DOHH2 (cell line): ENCODE measurements around the gene ROR1.

ENCODE experiments used
- H3F3A ChIP-seq: fragments of 200-600 bp; sonication (generic), shearing (Covaris generic); 2 replicates; pipeline ENCODE4 v1.6.0; 2016; ENCODE audit warnings: antibody characterized with exemption, mild to moderate bottlenecking; ENCODE audit not compliant: control insufficient read depth, insufficient read depth
- H3K27ac ChIP-seq: fragments of 200-600 bp; sonication (generic); 2 replicates; pipeline ENCODE4 v1.5.1; 2014; ENCODE audit warnings: low read depth, mild to moderate bottlenecking, low read length, moderate library complexity
- H3K27me3 ChIP-seq: fragments of 200-600 bp; sonication (generic); 2 replicates; pipeline ENCODE4 v1.6.1; 2014; ENCODE audit warnings: mild to moderate bottlenecking, low read length, mixed read lengths; ENCODE audit not compliant: control insufficient read depth
- H3K36me3 ChIP-seq: fragments of 200-600 bp; sonication (generic); 2 replicates; pipeline ENCODE4 v1.6.1; 2014; ENCODE audit warnings: mild to moderate bottlenecking, low read length, moderate library complexity, mixed read lengths; ENCODE audit not compliant: control insufficient read depth
- H3K4me1 ChIP-seq: fragments of 200-600 bp; sonication (generic); 2 replicates; pipeline ENCODE4 v1.6.1; 2014; ENCODE audit warnings: mild to moderate bottlenecking, low read length, mixed read lengths; ENCODE audit not compliant: control insufficient read depth
- H3K4me2 ChIP-seq: fragments of 200-600 bp; sonication (generic); 2 replicates; pipeline ENCODE4 v1.6.0; 2014; ENCODE audit warnings: mild to moderate bottlenecking, low read length, moderate library complexity
- H3K4me3 ChIP-seq: fragments of 200-600 bp; sonication (generic); 2 replicates; pipeline ENCODE4 v1.5.1; 2014; ENCODE audit warnings: mild to moderate bottlenecking, low read length, mixed read lengths
- H3K79me2 ChIP-seq: fragments of 200-600 bp; sonication (generic); 2 replicates; pipeline ENCODE4 v1.6.1; 2014; ENCODE audit warnings: mild to moderate bottlenecking, low read length, mixed read lengths; ENCODE audit not compliant: control insufficient read depth
- H3K9me2 ChIP-seq: fragments of 200-600 bp; sonication (generic); replicated peaks from 2 replicates; pipeline ENCODE4 v1.6.1; 2014; ENCODE audit warnings: mild to moderate bottlenecking, low read length, mixed read lengths; ENCODE audit not compliant: control insufficient read depth
- H3K9me3 ChIP-seq: fragments of 200-600 bp; sonication (generic); 2 replicates; pipeline ENCODE4 v1.6.1; 2014; ENCODE audit warnings: antibody characterized with exemption, low read length, mixed read lengths; ENCODE audit not compliant: control insufficient read depth, insufficient read depth
- H4K20me1 ChIP-seq: fragments of 200-600 bp; sonication (generic); 2 replicates; pipeline ENCODE4 v1.6.0; 2014; ENCODE audit warnings: low read depth, mild to moderate bottlenecking, antibody characterized with exemption, low read length, moderate library complexity; ENCODE audit not compliant: control insufficient read depth, insufficient read depth
- EZH2phosphoT487 ChIP-seq: fragments of 200-600 bp; sonication (generic); IDR thresholded peaks from 2 replicates; pipeline ENCODE4 v1.6.1; 2017; ENCODE audit warnings: borderline replicate concordance, mild to moderate bottlenecking, antibody characterized with exemption, low read length, moderate library complexity, mixed read lengths
- TF ChIP-seq, protein P1 (sequence below): fragments of 200-600 bp; sonication (generic); IDR thresholded peaks from one replicate; pipeline ENCODE4 v1.5.1; 2014; ENCODE audit warnings: antibody characterized with exemption, mild to moderate bottlenecking, low read depth, low read length; ENCODE audit not compliant: poor library complexity, severe bottlenecking

The ROR1 gene

DNA sequence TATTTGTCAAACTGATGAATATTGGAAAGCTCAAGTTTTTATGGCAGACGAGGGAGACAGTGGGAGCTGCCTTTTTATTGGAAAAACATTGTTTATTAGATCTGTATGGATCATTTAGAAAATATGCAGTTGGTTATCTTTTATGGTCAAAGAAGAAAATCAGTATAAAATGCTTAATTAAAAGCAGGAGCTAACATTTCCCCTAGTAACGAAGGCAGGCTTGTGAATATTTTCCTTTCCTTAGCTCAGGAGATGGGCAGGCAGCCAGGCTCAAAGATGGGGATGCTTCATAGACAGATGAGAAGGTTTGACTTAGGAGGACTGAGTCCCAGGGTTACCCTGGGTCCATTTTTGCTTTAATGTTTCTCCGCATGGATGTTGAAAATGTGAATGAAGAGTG is 26.0 kb downstream of the ROR1 start:
- H4K20me1 ChIP-seq, result no peaks in the 10 kb centered on the region
- H3K9me2 ChIP-seq, result no peaks in the 10 kb centered on the region
- H3K27me3 ChIP-seq, result no peaks in the 10 kb centered on the region
- H3K9me3 ChIP-seq, result no peaks in the 10 kb centered on the region
- H3K4me3 ChIP-seq, result no peak overlapping the region
- no peak overlapping the region for H3K4me2 ChIP-seq
- H3K4me1 ChIP-seq, result peaks cover 3% of the 10 kb centered on the region; the same call in 1 of the 2 replicates
- H3F3A ChIP-seq, result no peaks in the 10 kb centered on the region
- H3K36me3 ChIP-seq, result no peaks in the 10 kb centered on the region
- no peak for TF ChIP-seq EZH2phosphoT487
- TF ChIP-seq, protein P1, sequence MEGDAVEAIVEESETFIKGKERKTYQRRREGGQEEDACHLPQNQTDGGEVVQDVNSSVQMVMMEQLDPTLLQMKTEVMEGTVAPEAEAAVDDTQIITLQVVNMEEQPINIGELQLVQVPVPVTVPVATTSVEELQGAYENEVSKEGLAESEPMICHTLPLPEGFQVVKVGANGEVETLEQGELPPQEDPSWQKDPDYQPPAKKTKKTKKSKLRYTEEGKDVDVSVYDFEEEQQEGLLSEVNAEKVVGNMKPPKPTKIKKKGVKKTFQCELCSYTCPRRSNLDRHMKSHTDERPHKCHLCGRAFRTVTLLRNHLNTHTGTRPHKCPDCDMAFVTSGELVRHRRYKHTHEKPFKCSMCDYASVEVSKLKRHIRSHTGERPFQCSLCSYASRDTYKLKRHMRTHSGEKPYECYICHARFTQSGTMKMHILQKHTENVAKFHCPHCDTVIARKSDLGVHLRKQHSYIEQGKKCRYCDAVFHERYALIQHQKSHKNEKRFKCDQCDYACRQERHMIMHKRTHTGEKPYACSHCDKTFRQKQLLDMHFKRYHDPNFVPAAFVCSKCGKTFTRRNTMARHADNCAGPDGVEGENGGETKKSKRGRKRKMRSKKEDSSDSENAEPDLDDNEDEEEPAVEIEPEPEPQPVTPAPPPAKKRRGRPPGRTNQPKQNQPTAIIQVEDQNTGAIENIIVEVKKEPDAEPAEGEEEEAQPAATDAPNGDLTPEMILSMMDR, result no peak
- H3K79me2 ChIP-seq, result no peaks in the 10 kb centered on the region
- no peak overlapping the region for H3K27ac ChIP-seq

DNA sequence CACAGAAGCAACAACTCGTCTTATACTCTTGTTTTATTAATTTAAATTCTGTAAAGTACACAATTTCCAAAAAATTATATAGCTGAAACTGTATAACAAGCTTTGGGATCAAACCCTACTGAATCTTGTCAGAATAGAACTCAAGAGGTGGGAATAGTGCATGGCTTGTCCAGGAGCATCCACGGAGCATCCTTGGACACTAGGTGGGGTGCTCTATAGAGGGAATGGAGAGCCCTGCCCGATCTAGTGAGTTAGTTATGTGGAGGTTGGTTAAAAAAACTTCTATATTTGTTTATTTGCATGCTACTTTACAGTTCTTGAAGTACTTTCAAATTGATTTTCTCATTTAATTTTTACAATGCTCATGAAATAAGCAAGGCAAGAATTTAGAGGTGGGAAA is 28.3 kb downstream of the ROR1 start:
- H4K20me1 ChIP-seq, result no peaks in the 10 kb centered on the region
- no peak overlapping the region for H3K4me2 ChIP-seq
- H3F3A ChIP-seq, result no peaks in the 10 kb centered on the region
- H3K27me3 ChIP-seq, result no peaks in the 10 kb centered on the region
- no peaks in the 10 kb centered on the region for H3K79me2 ChIP-seq
- H3K9me2 ChIP-seq, result no peaks in the 10 kb centered on the region
- no peak overlapping the region for H3K27ac ChIP-seq
- peaks cover 3% of the 10 kb centered on the region; the same call in 1 of the 2 replicates for H3K4me1 ChIP-seq
- no peak for TF ChIP-seq EZH2phosphoT487
- TF ChIP-seq, protein P1, result no peak
- no peaks in the 10 kb centered on the region for H3K9me3 ChIP-seq
- H3K36me3 ChIP-seq, result no peaks in the 10 kb centered on the region
- no peak overlapping the region for H3K4me3 ChIP-seq

DNA sequence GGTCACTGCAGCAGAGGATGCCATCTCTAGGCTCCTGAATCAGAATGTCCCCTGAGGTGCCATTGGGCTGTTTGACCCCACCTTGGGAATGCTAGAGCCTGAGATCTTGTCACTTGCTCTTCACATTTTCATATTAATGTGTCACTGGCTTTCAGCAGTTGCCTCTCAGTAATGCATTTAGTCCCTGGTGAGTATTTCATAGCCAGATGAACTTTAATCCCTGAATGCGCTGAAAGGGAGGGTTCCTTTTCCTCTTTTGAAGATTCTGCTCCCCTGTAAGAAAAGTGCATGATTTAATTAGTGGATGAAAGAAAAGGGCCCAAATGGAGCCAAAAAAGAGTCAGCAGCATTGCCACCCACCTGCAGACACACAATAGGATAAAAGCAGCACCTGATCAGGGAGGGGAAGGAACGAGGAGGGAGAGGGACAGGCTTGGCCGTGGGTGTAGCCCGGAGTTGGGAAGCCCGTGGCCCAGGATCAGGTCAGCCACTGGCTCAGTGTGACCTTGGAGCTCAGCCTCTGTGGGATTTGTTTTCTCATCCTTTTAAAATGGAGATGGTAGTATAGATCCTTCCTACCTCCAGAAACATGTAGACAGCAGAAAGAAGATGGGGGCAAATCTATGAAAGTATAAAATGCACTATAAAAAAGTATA is 31.1 kb downstream of the ROR1 start:
- H3K4me2 ChIP-seq, result no peak overlapping the region
- H3K27me3 ChIP-seq, result no peaks in the 10 kb centered on the region
- TF ChIP-seq EZH2phosphoT487, result no peak
- TF ChIP-seq, protein P1, result no peak
- H3K4me1 ChIP-seq, result peaks cover 3% of the 10 kb centered on the region; the same call in 1 of the 2 replicates
- no peaks in the 10 kb centered on the region for H3K36me3 ChIP-seq
- H3K4me3 ChIP-seq, result no peak overlapping the region
- H3F3A ChIP-seq, result no peaks in the 10 kb centered on the region
- H3K79me2 ChIP-seq, result no peaks in the 10 kb centered on the region
- no peaks in the 10 kb centered on the region for H3K9me3 ChIP-seq
- H3K9me2 ChIP-seq, result no peaks in the 10 kb centered on the region
- no peak overlapping the region for H3K27ac ChIP-seq
- H4K20me1 ChIP-seq, result no peaks in the 10 kb centered on the region
